ENCODE results near the gene PIP5K1A. TPM values are rescaled to one million over a fixed set of nuclear protein-coding genes. Genes with fewer than 3 reads are reported as not detected.

PIP5K1A gene
- total RNA-seq, 1 donor from 2014 or later, result 45.3 TPM

DNA sequence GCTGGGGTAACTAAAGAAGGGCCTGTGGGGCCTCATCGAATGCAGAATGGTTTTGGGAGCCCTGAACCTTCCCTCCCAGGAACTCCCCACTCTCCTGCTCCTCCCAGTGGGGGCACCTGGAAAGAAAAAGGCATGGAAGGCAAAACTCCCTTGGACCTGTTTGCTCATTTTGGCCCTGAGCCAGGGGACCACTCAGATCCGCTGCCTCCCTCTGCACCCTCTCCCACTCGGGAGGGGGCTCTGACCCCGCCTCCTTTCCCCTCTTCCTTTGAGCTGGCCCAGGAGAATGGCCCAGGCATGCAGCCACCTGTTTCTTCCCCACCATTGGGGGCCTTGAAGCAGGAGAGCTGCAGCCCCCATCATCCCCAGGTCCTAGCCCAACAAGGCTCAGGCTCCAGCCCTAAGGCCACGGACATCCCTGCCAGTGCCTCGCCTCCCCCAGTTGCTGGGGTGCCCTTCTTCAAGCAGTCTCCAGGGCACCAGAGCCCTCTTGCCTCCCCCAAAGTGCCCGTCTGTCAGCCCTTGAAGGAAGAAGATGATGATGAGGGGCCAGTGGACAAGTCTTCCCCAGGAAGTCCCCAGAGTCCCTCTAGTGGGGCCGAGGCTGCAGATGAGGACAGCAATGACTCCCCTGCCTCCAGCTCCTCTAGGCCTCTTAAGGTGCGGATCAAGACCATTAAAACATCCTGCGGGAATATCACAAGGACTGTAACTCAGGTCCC, 88.4 kb downstream of the PIP5K1A start:
- DNase-seq (ENCODE audit: extremely low read depth, low read depth, low spot score), result no peak

DNA sequence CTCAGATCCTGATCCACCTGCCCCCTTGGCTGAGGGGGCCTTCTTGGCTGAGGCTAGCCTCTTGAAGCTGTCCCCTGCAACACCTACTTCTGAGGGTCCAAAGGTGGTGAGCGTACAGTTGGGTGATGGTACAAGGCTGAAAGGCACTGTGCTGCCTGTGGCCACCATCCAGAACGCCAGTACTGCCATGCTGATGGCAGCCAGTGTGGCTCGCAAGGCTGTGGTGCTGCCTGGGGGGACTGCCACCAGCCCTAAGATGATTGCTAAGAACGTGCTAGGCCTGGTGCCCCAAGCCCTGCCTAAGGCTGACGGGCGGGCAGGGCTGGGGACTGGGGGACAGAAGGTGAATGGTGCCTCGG, 89.0 kb downstream of the PIP5K1A start:
- no peak for DNase-seq (ENCODE audit: extremely low read depth, low read depth, low spot score)

DNA sequence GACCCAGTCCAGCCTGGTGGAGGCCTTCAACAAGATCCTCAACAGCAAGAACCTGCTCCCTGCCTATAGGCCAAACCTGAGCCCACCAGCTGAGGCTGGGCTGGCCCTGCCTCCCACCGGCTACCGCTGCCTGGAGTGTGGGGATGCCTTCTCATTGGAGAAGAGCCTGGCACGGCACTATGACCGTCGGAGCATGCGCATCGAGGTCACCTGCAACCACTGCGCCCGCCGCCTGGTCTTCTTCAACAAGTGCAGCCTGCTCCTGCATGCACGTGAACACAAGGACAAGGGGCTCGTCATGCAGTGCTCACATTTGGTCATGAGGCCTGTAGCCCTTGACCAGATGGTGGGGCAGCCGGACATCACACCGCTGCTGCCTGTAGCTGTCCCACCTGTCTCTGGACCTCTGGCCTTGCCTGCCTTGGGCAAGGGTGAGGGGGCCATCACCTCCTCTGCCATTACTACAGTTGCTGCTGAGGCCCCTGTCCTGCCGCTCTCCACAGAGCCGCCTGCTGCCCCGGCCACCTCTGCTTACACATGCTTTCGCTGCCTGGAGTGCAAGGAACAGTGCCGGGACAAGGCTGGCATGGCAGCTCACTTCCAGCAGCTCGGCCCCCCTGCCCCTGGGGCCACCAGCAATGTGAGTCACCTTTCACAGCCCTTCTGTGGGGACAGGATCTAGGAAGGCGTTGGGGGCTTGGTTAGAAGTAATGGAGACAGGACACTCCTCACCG, 89.6 kb downstream of the PIP5K1A start:
- no peak for DNase-seq (ENCODE audit: extremely low read depth, low read depth, low spot score)

DNA sequence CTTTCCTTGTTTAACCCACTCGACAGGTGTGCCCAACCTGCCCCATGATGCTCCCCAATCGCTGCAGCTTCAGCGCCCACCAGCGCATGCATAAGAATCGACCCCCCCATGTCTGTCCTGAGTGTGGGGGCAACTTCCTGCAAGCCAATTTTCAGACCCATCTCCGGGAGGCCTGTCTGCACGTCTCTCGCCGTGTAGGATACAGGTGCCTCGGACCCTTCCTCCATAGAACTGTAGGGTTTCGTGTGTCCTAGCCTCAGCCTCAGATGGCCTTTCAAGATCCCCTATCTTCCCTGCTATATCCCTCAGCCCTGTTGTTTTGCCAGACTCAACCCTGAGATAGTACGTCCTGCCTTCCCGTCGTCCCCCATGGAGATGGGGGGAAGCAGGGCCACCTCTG, 90.2 kb downstream of the PIP5K1A start:
- no peak for DNase-seq (ENCODE audit: extremely low read depth, low read depth, low spot score)

DNA sequence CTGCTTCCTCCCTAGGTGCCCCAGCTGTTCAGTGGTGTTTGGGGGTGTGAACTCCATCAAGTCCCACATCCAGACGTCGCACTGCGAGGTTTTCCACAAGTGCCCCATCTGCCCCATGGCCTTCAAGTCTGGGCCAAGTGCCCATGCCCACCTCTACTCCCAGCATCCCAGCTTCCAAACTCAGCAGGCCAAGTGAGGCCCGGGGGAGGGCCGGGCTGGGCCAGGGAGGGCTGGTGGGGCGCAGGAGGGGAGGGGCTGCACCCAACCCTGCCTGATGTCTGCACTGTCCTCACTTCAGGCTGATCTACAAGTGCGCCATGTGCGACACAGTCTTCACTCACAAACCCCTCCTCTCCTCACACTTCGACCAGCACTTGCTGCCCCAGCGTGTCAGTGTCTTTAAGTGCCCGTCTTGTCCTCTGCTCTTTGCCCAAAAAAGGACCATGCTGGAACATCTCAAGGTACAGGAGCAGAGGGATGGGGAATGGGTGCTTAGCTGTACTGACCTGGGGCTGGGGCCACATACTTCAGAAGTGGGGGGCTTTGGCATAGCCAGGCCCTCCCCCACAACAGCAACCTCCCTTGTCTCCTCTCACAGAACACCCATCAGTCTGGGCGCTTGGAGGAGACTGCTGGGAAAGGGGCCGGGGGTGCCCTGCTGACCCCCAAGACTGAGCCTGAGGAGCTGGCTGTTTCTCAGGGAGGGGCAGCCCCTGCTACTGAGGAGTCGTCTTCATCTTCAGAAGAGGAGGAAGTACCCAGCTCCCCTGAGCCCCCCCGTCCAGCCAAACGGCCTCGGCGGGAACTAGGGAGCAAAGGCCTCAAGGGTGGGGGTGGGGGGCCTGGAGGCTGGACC, 91.0 kb downstream of the PIP5K1A start:
- DNase-seq (ENCODE audit: extremely low read depth, low read depth, low spot score), result no peak

DNA sequence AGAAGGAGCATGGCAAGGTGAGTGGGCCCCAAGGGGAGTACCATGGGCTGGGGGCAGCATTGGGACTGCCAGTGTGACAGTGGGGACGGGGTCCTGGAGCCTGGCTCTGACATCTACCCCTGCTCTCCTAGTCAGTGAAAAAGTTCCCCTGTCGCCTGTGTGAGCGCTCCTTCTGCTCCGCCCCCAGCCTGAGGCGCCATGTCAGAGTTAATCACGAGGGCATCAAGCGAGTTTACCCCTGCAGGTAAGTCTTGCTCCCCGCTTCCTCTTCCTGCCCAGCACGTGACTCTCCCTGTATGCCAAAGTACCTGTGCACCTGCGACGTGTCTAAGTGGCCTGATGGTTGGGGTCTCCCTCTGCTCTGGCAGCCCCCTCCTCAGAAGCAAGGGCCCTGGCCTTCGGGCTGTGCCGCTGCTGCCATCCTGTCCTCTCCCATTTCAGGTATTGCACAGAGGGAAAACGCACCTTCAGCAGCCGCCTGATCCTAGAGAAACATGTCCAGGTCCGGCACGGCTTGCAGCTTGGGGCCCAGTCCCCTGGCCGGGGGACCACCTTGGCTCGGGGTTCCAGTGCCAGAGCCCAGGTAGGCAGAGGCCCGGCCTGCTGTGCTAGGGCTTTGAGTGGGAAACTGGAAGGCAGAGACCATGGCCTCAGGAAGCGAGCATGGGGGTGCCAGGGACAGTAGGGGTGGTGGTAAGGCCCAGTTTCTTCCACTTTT, 91.8 kb downstream of the PIP5K1A start:
- no peak for DNase-seq (ENCODE audit: extremely low read depth, low read depth, low spot score)

DNA sequence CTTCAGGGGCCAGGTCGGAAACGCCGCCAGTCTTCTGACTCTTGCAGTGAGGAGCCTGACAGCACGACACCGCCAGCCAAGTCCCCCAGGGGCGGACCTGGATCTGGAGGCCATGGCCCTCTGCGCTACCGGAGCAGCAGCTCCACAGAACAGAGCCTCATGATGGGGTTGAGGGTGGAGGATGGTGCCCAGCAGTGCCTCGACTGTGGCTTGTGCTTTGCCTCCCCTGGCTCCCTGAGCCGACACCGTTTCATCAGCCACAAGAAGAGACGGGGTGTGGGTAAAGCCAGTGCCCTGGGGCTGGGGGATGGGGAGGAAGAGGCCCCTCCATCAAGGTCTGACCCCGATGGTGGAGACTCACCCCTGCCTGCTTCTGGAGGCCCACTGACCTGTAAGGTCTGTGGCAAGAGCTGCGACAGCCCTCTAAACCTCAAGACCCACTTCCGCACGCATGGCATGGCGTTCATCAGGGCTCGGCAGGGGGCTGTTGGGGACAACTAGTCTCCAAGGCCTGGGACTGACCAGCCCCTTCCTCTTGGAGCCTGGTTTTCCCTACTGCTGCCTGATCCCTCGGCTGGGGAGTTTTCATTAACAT, 92.5 kb downstream of the PIP5K1A start:
- DNase-seq (ENCODE audit: extremely low read depth, low read depth, low spot score), result no peak

DNA sequence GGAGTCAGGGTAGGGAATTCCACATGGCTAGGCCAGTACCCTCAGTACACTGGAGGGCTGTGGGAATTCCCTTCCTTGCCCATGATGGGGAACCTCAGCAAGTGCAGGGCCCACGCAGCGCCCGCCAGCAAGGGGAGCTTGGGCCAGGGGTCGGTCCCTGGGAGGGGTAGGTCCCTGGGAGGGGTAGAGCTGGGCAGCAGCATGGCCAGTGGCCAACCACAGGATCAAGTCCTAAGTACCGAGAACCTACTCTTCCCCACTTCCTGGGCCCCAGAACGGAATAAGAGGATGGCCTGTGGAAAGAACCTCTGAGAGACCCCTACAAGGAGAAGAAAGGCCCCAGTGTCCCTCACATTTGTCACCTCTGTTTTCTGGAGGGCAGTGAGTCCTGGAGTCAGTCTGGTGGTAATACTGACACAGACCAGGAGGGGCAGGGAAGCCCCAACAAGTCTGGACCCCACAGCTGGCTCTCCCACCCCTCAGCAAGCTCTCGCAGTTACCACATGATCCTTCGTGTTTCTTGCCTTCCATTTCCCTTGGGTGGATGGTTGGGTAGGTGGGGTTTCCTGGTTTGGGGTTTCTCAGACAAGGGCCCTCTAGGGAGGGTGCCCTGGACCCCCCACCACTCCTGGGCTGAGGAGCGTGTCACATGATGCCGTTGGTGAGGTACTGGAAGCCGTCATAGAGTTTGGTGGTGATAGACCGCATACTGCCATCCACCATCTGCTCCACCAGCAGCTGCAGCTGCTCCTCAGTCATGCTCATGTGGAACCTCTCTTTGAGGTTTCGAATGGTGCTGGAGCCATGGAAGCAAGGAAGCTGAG, 94.1 kb downstream of the PIP5K1A start:
- DNase-seq (ENCODE audit: extremely low read depth, low read depth, low spot score), result no peak

DNA sequence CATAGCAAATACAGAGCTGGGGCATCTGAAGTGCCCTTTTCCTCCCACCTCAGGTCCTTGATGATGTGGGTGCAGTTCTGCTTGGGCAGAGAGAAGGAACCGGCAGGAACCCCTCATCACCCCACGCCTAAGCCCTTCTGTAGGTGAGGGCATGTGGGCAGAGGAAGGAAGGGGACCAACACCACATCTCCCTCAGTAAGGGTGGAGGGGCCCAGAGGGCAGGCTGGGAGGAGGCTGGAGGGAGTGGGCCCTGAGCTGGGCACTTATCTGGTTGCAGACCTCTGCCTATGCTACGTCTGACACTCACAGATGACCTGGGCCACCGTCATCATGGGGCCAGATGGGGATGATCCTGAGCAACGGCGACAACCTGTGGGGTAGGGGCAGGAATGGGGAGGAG, 94.7 kb downstream of the PIP5K1A start:
- DNase-seq (ENCODE audit: extremely low read depth, low read depth, low spot score), result no peak

DNA sequence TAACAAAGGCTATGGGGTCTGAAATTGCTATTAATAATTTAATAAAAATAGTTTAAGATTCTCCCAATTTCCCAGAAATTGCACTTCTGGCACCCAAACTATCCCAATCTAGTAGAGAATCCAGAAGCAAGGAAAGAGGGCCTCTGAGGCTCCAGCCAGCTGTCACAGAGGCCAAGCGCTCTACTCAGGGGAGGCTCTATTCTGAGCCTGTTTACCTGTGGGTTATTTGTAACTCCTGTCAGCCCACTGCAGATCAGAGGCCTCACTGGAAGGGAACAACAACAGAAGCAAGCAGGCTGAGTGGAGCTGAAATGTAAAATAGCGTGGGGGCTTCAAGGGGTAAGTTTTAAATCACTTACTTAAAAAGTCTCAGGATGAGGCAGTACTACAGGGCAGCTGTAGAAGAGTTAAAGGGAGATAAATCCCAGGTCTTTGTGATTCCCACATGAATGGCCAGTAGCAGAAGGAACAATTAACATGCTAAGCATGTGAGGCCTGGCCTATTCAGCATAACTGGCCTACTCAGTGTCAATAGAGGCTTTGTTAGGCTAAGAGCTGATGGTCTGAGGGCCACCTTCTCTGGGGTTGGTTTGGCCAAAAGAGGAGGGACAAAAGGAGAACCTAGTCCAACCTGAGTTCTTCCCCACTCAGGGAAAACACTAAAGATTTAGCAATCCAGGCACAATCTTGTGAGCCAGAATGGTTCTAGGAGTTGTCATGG, 96.5 kb downstream of the PIP5K1A start:
- DNase-seq (ENCODE audit: extremely low read depth, low read depth, low spot score), result no peak

Other genes starting within 250 kb of the PIP5K1A start
- gene CERS2, start 223.7 kb upstream of the PIP5K1A start, total RNA-seq, result 109 and 139 TPM in 2 replicates
- 0.19 TPM in 1 of 2 replicates, not detected in the other for gene ANXA9, start 216.3 kb upstream of the PIP5K1A start, total RNA-seq
- gene MINDY1, start 191.7 kb upstream of the PIP5K1A start, total RNA-seq, result 12.5 and 17.9 TPM in 2 replicates
- 4.5 and 6.1 TPM in 2 replicates for gene PRUNE1, start 190.1 kb upstream of the PIP5K1A start, total RNA-seq
- gene BNIPL, start 162.0 kb upstream of the PIP5K1A start, total RNA-seq, result not detected in 2 replicates
- 2.4 and 2.9 TPM in 2 replicates for gene C1orf56, start 150.8 kb upstream of the PIP5K1A start, total RNA-seq
- 69.4 and 73.9 TPM in 2 replicates for gene CDC42SE1, start 138.9 kb upstream of the PIP5K1A start, total RNA-seq
- 25.1 and 27.6 TPM in 2 replicates for gene MLLT11, start 138.2 kb upstream of the PIP5K1A start, total RNA-seq
- 3.4 and 7.4 TPM in 2 replicates for gene GABPB2, start 127.8 kb upstream of the PIP5K1A start, total RNA-seq
- 20.2 and 28.1 TPM in 2 replicates for gene SEMA6C, start 51.9 kb upstream of the PIP5K1A start, total RNA-seq
- gene TNFAIP8L2, start 41.9 kb upstream of the PIP5K1A start, total RNA-seq, result not detected in 2 replicates
- 4.7 and 5.9 TPM in 2 replicates for gene LYSMD1, start 32.6 kb upstream of the PIP5K1A start, total RNA-seq
- gene SCNM1, start 32.4 kb upstream of the PIP5K1A start, total RNA-seq, result 39.3 and 42.6 TPM in 2 replicates
- not detected in 2 replicates for gene TMOD4, start 22.6 kb upstream of the PIP5K1A start, total RNA-seq
- gene VPS72, start 8.4 kb upstream of the PIP5K1A start, total RNA-seq, result 38.1 and 58.2 TPM in 2 replicates
- gene PSMD4, start 56.2 kb downstream of the PIP5K1A start, total RNA-seq, result 151 and 156 TPM in 2 replicates
- 17.6 and 22.8 TPM in 2 replicates for gene ZNF687, start 83.7 kb downstream of the PIP5K1A start, total RNA-seq
- 48.5 and 56.1 TPM in 2 replicates for gene PI4KB, start 128.9 kb downstream of the PIP5K1A start, total RNA-seq
- gene RFX5, start 148.7 kb downstream of the PIP5K1A start, total RNA-seq, result 45.6 and 47.0 TPM in 2 replicates
- gene SELENBP1, start 174.2 kb downstream of the PIP5K1A start, total RNA-seq, result 0.93 and 1.2 TPM in 2 replicates
- 289 and 321 TPM in 2 replicates for gene PSMB4, start 201.0 kb downstream of the PIP5K1A start, total RNA-seq

Data from glomerular endothelial cell (primary cell).